HG02884 (cell line): ENCODE data around the gene PTPRG.

ENCODE experiments used
- ATAC-seq: cut with Tn5 transposase; IDR thresholded peaks from one replicate; pipeline ENCODE4 v1.9.1; 2021; ENCODE audit warnings: mild to moderate bottlenecking, moderate library complexity; ENCODE audit not compliant: unreplicated experiment

The PTPRG gene

DNA sequence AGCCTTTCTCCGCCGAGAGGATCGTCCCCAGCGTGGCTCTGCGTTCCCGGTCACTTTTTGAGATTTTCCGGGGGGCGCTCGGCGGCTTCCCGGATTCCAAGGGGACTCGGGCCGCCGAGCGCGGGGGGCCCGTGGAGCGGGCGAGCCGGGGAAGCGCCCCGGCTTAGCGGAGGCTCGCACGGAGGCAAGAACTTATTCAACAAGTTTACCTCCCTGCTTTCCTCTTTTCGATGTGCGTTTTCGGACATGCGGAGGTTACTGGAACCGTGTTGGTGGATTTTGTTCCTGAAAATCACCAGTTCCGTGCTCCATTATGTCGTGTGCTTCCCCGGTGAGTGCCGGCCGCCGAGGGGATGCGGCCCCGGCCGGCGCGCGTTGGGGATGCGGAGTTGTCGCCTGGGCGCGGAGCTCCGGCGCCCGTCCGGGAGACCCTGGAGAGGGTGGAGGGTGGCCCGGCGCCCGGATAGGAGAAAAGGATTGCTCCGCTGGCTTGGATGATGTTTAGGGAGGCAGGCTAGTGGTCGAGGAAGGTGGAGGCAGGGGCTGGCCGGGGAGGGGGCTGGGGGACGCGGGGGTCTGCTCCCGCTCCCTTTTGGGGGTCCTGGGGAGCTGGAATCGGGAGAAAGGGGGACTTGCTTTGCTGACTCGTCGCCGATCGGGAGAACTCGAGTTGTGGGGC is 810 bp downstream of the PTPRG start:
- ATAC-seq: no peak

DNA sequence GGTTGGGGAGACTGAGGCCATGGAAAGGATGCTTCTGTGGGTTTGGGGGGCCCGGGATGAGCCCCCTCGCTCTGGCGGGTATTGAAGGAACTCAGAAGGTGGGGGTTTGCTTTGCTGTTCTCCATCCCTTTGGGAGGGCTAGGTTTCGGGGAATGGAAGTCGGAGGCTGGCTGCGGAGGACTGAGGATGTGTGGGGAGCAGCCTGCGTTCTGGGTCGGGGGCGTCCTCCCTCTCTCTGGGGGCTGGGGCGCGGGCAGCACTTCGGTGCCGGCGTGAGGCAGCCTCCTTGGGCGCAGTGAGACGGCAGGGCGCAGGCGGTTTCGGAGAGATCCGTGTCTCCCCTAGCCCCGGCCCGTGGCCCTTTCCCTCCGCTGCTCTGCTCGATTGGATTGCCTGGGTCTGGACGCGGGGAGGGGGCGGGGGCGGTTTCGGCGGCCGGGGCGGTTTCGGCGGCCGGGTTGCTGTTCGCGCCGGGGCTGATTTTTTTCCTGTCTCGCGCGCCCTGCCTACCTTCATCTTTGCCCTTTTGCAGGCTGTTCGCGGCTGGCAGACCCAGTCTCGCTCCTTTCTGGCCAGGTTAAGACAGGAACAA is 1.4 kb downstream of the PTPRG start:
- no peak for ATAC-seq

DNA sequence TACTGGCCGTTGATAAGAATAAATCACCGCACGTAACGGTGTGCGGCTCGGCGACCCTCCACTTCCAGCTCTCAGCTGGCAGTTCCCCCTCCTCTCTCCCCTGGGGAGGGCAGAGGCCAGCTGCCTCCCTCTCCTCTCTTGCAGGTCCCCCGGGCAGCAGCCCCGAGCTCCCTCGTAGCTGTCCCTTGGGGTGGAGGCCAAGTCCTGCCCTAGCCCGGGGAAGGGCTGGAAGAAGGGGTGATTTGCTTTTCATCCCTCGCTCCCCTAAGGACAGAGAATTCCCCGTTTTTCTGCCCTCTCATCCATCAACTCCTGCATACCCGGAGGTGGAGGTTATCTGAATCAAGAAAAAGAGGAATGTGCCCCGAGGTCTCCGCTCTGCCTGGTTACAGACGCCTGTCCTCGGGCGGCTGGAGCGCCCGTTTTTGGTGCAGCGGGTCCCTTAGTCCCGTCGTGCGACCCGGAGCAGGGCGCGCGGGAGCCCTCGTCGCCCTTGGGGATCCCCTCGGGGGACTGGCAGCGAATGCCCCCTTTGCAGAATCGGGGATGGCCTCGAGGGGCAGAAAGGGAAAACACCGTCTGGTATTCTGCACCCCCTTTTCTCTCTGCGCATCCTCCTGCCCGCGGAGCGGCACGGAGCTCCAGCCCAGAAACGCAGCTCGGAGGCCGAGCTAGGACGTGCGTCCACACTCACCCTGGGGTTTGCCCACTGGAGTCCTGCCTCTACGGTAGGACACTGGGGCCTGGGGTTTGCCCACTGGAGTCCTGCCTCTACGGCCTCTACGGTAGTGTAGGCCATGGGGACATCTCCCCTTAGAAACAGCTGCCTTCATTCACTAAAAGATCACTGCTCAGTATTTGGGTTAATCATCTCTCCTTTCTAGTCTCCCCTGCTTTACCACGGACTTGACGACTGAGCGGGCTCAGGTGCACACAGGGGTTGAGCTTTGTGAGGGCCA is 2.2 kb downstream of the PTPRG start:
- no peak for ATAC-seq

DNA sequence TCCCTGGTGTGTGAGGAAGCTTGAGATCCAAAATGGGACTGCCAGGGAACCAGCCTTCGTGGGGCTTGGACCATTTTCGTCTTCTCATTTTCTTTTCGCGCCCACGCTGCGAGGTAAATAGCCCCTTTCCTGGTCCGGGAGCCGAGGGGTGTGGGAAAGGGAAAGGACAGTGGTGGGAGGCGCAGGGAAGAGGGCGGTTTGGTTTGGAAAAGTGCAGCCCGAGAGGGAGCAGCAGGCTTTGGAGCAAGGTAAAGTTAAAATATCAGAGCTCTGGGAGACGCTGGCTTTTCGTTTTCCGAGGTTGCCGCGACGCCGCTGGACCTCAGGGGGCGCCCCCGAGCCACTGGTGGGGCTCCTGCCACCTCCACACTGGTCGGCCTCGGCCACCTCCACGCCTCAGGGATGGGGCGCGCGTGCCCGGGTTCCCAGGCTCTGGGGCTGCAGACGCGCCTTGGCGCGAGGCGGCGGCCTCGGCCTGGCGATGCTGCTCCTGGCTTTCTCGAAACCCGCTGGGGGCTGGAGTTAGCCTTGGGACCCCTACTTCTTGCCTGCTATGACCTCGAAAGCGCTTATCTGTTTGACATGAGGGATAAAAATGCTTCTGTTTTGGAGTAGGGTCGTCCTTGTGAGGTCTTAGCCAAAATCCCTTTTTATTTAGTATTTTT is 3.2 kb downstream of the PTPRG start:
- ATAC-seq: no peak

DNA sequence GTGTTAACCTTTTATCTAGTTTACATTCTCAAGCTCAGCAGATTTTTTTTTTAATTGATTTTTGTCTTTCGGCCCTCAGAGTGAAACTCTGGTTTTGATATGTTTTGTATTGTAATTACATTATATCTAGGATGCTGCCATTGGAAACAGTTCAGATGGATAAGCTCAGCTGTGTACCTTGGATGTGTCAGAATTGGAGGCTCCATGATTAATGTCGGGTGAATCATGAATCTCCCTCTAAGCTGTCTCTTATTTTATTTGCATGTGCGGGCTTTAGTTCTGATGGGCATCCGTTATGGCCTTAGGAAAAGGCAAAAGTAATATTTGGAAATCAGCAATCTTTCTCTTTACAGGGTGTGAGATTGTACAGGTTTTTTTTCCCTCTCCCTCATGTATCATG is 4.2 kb downstream of the PTPRG start:
- no peak for ATAC-seq

DNA sequence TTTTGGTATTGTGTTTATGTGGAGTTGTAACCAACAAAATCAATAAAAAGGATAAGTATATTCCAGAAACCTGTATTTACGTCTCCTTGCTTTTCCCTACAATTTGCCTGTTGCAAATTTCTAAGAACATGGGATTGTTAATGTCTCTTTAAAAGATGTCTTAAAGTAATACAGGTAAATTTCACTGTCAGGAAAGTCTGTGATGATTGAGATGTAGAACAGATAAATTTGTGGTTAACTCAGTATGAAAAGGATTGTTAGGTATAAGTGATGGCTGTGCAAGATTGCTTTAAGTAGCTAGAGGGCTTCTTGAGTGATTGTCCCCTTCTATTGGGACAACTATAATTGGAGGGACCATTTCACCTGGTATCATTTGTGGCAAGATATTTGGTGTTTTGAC is 6.8 kb downstream of the PTPRG start:
- no peak for ATAC-seq

DNA sequence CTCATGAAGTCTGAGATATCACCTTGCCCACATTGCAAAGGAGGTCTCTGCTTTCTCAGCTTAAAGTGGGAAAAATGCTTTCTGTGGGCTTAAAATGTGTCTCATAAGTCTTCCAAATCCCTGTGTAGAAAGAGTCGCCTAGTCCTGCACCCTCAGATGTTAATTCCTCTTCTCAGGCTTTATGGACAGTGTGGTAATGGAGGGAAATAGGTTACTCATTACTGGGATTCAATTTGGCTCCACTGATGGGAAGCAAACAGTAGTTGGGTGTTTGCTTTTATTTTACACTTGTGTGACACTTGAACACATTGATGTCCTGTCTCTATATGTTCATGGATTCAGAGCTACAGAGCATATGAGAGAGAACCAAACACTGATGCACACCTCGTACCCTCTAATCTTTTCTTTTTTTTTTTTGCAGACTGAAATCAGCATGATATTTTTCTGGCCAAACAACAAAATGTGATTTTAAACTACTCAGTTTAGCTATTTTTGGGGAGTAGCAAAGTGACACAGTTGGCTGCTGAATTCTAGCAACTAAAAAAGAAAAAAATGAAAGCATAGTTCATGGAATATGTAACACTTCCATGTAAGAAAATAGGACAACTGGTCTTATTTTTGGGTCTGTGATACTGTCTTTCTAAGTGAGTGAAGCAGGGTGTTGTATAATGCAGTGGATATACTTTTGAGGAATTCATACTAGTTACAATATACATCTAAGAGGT is 8.6 kb downstream of the PTPRG start:
- no peak for ATAC-seq

DNA sequence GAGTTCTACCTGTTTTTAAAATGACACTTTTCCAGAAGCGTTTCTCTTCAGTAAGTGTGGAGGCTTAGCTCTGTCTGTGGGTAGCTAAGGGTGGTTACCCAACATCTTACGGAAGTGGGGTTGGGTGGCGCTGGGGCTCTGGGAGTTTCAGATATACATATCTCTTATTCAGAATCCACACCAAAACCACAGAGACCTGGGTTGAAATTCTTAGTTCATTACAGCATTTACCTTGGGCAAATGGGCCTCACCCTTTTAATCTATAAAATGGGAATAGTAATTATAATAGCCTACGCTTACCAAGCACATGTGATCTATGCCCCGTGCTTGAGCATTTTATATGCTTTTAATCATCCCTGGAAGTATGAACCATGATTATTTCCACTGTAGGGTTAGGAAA is 9.4 kb downstream of the PTPRG start:
- no peak for ATAC-seq

DNA sequence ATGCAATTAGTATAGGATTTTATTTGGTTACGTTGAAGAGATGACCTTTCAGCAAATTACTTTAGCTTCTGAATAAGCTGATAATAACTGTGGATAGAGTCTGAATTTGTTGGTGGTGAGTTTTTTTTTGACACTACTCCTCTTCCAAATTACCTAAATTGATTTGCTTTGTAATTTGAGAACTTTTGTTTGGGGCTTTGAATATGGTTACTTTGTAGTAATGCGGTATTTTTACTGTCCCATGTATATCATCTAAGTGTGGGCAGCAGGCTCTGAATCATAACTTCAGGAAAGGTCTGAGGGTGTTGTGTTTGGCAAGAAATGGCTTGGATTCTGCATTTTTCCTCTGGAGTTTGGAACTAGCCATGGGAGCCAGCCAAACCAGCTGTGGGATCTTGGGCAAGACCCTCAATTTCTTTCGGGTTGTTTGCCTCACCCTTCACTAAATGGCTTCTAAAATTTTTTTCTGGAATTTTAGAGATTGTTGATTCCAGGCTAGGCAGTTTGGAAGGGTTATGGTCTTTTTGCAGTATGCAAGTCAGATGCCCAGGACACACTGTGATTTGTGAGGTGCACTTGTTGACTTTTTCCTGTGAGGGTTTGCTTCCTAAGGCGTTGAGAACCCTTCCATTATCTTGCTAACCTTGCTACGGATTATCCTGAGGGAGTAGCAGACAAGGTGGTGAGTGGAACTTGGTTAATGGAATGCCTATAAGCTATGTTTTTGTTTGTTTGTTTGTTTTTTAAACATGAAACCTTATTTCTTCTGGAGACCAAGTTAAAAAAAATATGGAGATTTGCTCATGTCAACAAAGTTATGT is 10.4 kb downstream of the PTPRG start:
- no peak for ATAC-seq

DNA sequence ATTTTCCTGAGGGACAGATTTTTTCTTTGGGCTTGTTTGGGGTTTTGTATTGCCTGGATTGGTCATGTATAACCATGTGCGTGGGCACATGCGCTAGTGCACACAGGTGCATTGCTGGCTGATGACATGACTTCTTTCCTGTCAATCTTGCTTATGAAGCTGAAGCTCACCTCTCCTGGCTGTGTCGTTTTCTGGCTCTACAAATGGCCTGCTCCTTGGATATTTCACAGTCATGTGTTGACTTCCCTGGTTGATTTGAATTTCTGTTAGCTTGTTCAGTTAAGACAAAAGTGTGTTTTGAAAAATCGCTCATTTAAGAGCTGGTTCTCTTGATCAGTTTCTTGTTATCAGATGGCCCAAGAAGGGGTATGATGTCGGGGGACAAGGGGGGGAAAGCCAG is 11.5 kb downstream of the PTPRG start:
- no peak for ATAC-seq

DNA sequence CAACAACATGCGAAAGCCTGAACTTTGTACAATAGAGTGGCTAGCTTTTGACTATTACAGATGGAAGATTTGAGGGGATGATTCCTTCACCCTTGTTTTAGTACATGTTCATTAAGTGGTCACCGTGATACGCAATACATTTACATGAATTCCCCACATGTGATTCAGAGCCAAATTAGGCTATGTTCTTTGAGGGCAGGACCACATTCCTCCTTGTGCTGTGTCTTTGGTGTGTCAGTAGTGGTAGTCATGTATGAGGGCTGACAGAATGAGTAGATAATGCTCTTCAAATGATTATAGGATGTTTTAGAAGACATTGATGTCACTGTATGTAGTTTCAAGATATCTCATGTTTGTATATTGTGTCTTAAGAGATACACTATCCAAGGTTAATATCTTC is 12.1 kb downstream of the PTPRG start:
- no peak for ATAC-seq

DNA sequence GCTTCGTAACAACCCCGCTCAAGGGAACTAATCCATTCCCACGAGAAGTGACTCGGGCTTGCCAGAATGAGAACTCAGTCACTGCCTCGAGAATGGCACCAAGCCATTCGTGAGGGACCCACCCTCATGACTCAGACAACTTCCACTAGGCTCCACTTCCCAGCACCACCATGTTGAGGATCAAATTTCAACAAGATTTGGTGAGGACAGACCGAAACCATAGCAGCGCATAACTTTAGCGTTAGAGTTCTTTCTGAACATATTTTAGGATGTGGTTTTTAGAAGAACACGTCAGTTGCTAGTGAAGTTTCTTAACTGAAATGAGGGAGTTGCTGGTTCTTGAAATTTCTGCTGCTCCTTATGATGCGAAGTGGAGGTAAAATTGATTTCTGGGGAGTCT is 13.5 kb downstream of the PTPRG start:
- no peak for ATAC-seq

DNA sequence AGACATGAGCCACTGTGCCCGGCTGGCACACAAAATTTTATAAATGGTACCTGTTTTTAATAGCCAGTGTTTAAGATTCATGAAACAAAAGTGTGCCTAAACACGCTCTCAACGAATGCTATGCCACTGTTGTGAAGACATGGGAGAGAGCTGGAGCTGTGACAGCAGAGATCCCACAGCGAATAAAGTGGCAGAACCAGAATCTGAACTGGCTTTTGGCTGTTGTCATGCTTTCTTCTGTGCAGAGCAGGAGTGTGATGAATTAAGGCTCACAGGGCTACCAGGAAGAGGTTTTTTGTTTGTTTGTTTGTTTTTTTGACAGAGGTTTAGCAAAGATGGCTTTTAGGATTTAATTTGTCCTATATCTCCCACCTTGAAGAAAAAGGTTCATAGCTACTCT is 14.5 kb downstream of the PTPRG start:
- no peak for ATAC-seq

DNA sequence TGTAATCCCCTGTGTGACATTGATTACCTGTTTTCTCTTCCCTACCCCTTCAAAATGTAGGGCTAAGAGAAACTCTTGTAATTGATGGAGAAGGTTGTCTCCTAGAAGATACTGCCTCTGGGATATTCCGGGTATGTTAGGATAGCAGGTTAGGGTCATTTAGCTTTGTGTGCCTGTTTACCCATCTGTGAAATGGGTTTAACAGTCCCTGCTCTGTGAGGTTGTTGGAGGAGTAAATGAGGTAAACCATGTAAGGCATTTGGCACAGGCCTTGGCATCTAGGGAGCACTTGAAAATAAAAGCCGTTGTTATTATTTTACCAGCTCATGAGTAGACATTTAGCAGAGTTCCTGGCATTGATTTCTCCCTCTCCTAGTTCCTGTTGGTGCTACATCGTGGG is 16.4 kb downstream of the PTPRG start:
- no peak for ATAC-seq

DNA sequence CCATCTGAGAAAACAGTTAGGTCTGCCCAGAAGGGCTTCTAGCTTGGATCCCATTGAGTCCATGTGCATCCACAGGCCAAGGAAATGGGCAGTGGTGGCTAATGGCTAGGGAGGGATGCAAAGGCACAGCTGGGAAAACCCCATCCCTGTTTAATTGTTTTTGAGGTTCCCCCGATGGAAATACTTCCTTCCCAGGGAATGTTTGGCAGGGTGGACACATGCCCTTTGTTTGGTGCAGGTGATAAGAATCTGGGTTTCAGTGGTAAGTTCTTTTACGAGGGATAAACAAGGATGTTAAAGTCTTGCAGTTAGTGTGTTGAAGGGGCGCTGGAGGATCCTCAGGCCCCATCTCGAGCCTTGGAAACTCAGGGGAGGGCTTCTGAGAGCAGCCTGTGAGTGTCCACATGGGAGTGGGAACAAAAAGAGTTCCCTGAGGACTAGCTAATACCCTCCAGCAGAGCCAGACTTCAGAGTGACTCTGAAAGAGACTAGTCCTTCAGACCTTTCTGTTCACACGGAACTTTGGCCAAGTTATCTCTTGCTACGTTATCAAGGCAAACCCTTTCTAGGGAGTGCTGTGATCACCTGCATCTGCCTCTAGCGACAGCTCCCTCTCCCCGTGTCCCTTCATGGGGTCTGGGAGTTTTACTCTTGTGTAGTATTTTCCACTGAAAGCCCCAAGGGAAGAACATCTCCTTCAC is 17.4 kb downstream of the PTPRG start:
- ATAC-seq: no peak

DNA sequence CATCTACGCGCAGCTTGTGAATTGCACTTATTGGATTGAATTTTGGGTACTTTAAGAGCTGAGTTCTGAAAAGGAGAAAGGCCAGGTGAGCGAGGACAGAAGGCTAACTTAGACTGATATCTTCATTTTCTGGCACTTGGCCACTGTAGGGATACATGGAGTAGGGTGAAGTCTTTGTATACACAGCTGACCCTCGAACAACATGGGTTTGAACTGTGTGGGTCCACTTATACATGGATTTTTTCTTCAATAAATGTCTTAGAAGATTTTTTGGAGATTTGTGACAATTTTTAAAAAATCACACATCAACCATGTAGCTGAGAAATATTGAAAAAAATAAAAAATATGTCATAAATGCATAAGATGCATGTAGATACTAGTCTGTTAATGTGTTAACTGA is 18.3 kb downstream of the PTPRG start:
- no peak for ATAC-seq

DNA sequence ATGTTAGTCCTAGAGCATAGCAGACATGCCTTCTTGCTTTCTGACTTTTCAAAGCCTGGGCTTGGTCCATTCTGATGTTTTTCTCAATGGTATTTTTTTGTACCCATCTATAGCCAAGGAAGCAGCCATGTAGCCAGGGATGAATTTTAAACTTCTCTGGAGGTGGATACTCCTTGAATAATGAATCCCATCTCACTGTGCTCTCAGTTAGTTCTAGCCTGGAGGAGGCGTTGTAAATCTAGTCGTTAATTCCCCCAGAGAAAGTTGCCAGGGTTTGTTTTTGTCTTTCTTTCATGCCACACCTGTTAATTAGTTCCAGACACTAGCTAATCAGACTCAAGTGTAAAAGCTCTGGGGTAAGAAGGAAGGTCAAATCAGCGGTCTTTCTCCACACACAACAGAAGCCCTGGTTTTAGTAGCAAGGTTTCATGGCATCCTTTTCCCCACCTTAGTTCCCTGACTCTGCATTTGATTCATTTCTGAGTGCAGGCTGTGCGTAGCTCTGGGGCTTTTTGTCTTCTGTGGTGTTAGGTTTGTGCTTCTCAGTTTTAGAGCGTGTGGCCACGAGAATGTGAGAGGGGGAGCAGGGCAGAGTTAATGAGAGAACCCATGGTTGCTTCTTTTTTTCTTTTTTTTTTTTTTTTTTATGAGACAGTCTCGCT is 19.7 kb downstream of the PTPRG start:
- ATAC-seq: no peak

DNA sequence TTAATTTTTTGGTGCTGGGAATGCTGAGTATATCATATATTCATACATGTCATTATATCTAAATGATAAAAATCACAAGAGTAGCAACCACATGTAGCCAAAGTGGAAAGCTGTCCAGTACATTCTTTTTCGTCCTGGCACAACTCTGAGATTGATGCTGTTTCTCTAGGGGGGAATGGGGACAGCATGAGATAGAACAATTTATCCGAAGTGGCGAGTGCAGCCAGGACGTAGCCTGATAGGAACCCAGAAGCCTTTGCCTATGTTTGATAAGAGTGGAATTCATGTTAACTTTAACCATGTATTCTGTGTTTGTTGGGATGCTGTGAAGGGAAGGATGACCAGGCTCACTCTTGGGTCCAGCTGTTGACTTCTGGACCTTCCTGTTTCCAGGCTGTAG is 20.9 kb downstream of the PTPRG start:
- no peak for ATAC-seq

DNA sequence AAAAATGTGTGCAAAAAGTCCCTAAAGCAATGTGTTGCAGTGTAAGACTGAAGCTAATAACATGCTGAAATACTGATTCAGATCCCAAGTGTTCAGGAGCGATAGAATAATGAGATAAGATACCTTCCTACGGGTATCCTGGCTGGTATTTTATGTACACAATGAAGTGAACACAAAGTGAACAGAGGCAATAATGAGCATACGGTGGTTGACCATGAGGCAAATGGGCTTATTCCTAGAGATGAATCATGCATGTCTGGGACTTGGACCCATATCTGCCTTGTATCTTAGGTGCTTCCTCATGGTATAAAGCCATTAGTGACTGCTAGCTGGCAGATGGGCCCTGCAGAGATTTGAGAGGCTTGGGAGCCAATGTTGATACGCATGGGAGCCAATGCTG is 21.5 kb downstream of the PTPRG start:
- ATAC-seq: no peak
